Memory B cell (primary cell): ENCODE data around the gene OR4K1.
"Not testable (repeated sequence)": the region's sequence is repeated elsewhere in the genome, so short reads cannot be mapped to it uniquely, and the experiment has no call there.

Experiments
- ATAC-seq: fragments of 150-1000 bp; cut with Tn5 transposase; 2 replicates; pipeline ENCODE4 v1.10.0; 2021; ENCODE audit warnings: low read depth, mild to moderate bottlenecking, moderate library complexity
- DNase-seq, 2 donors: peaks; one replicate each; pipeline ENCODE4 v3.0.0; 2022; ENCODE audit warnings: low spot score in 2 of 2
- H3K27ac Mint-ChIP-seq: one replicate; pipeline ENCODE4 v1.8.0; 2022; ENCODE audit warnings: mild to moderate bottlenecking, moderate library complexity, mixed read lengths
- H3K27me3 Mint-ChIP-seq: one replicate; pipeline ENCODE4 v1.8.0; 2022; ENCODE audit warnings: mixed read lengths
- H3K36me3 Mint-ChIP-seq: one replicate; pipeline ENCODE4 v1.8.0; 2022; ENCODE audit warnings: mild to moderate bottlenecking, mixed read lengths
- H3K4me1 Mint-ChIP-seq: one replicate; pipeline ENCODE4 v1.8.0; 2022; ENCODE audit warnings: mixed read lengths
- H3K4me3 Mint-ChIP-seq: one replicate; pipeline ENCODE4 v1.8.0; 2022; ENCODE audit warnings: mild to moderate bottlenecking, moderate library complexity, mixed read lengths
- H3K9me3 Mint-ChIP-seq: one replicate; pipeline ENCODE4 v1.8.0; 2022; ENCODE audit warnings: mixed read lengths

OR4K1 gene, protein sequence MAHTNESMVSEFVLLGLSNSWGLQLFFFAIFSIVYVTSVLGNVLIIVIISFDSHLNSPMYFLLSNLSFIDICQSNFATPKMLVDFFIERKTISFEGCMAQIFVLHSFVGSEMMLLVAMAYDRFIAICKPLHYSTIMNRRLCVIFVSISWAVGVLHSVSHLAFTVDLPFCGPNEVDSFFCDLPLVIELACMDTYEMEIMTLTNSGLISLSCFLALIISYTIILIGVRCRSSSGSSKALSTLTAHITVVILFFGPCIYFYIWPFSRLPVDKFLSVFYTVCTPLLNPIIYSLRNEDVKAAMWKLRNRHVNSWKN

DNA sequence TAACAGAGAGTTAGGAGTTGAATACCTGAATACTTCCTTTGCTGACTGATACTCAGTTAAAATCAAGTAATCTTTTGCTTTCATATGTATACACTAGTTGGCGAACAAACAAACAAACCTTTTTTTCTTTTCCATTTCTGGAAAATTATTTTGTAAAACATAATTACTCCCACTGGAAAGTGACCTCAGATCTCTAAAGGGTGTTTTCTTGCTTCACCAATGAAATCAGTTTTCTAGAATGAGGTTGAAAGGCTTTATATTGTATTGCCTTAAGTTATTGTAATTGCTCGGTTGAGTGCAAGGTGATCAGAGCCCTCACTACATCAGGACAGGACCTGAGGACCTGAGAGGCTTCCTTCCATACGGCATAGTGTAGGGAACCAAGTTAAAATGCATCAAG, at the start of gene OR4K1:
Gene OR4K1, plus strand, starts transcription at position 301 of the 400 bp plus-strand sequence. CDS start 4,750 bp downstream, outside the sequence.
- no peak within 1 kb of the TSS for H3K4me3 Mint-ChIP-seq
- no peaks in the 10 kb centered on the region for H3K36me3 Mint-ChIP-seq
- H3K9me3 Mint-ChIP-seq = peaks cover 1% of the 10 kb centered on the region
- DNase-seq = no peak
- no peaks in the 10 kb centered on the region for H3K4me1 Mint-ChIP-seq
- ATAC-seq = no peak
- H3K27ac Mint-ChIP-seq = no peak within 1 kb of the TSS
- H3K27me3 Mint-ChIP-seq = no peaks in the 10 kb centered on the region

DNA sequence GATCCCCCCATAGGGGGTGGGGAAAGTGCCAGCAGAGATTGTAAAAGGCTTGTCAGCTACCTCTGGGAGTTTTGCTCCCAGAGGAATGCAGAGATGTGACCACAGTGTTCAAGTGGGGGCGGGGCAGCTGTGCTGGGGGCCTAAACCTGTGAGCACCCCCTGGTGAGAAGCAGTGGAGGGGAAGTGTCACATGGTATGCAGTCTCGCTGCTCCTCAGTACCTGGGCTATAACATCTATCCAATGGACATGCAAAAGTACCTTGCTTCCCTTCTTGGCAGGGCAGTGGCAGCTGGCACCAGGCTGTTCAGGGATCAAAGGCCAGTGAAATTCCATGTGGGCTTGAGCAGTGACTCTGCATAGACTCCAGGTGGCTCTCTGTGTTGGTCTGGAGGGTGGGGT, 35.4 kb upstream of the OR4K1 start:
- ATAC-seq = no peak

DNA sequence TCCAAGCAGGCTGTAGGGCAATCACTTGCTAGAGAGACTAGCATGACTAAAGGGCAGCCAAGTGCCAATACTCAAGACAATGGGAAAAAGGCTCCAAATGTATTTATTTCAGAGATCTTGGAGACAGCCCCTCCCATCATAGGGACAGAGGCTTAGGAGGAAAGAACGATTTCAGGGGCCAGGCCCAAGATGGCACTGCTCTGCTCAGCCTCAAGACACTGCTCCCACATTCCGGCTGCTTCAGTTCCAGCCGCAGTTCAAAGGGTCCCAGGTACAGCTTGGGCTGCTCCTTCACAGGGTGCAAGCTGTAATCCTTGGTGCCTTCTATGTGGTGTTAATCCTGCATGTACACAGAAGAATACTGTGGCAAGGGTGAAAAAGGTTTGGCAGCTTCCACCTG, 29.7 kb upstream of the OR4K1 start:
- H3K36me3 Mint-ChIP-seq = no peaks in the 10 kb centered on the region
- H3K4me1 Mint-ChIP-seq = no peaks in the 10 kb centered on the region
- no peak overlapping the region for H3K27ac Mint-ChIP-seq
- H3K4me3 Mint-ChIP-seq = no peak overlapping the region
- no peaks in the 10 kb centered on the region for H3K27me3 Mint-ChIP-seq
- ATAC-seq (no peak), DNase-seq (no peak)
- H3K9me3 Mint-ChIP-seq = peaks cover 7% of the 10 kb centered on the region

More for the DNA sequence above, 35.4 kb upstream of the OR4K1 start:
- H3K4me3 Mint-ChIP-seq = no peak overlapping the region
- no peaks in the 10 kb centered on the region for H3K4me1 Mint-ChIP-seq
- no peaks in the 10 kb centered on the region for H3K27me3 Mint-ChIP-seq
- no peaks in the 10 kb centered on the region for H3K36me3 Mint-ChIP-seq
- peaks cover 9% of the 10 kb centered on the region for H3K9me3 Mint-ChIP-seq
- DNase-seq = no peak
- no peak overlapping the region for H3K27ac Mint-ChIP-seq

DNA sequence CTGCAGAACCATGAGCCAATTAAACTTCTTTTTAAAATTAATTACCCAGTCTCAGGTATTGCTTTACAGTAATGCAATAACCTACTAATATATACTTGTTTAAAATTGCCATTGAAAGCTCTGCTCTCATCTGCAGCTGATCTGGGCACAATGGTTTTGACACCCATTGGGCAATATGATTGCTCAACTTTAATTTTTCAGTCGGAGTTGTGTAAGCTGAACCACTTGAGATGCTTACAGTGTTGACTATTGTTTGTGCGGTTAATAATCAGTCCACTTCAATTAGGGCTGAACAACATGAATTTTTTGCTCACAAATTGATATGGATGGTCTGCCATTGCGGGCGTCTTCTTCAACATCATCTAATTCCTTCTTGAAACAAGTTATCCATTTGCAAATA, 28.3 kb upstream of the OR4K1 start:
- Mint-ChIP-seq H3K36me3 (no peaks in the 10 kb centered on the region), H3K27ac (no peak overlapping the region), H3K4me1 (no peaks in the 10 kb centered on the region), H3K4me3 (no peak overlapping the region), H3K9me3 (peaks cover 2% of the 10 kb centered on the region), H3K27me3 (no peaks in the 10 kb centered on the region)
- DNase-seq = no peak
- ATAC-seq = no peak

DNA sequence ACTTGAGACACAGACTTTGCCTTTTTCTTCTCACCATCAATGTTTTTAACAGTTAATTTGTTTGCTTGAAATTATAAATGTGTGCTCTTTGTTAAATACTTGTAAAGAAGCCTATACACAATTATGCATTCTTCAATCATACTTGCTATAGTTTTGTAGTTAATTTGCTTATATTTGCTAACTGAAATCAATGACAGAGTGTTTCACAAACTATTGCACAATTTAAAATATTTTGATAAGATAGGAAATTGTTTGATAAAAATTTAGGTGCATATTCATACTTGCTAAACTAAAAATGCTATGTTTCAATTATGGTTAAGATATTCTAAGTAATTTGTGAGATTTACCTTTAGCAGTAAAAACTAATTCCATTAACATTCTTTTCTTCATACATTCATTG, 24.1 kb upstream of the OR4K1 start:
- no peak overlapping the region for H3K27ac Mint-ChIP-seq
- no peak for DNase-seq
- no peaks in the 10 kb centered on the region for H3K36me3 Mint-ChIP-seq
- H3K4me1 Mint-ChIP-seq = no peaks in the 10 kb centered on the region
- no peaks in the 10 kb centered on the region for H3K27me3 Mint-ChIP-seq
- H3K4me3 Mint-ChIP-seq = no peak overlapping the region
- ATAC-seq = no peak
- H3K9me3 Mint-ChIP-seq = no peaks in the 10 kb centered on the region

DNA sequence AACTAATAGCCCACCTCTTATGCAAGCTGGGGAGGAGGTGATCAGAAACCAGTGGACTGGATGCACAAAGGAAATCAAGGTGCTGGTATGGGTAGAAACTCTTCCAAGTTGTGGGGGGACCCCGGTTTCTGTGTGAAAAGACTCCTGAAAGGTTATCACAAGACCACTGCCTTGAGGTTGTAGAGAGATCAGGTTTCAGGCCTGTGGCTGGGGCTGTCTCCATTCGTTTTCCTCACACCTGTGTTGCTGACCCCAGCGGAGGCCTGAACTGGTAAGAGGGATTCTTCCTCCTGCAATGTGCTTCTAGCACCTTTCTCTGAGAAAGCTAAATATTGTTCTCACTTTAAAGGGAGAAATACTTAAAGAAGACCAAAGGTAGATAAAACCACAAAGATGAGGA, 19.6 kb upstream of the OR4K1 start:
- H3K36me3 Mint-ChIP-seq = no peaks in the 10 kb centered on the region
- DNase-seq (no peak), ATAC-seq (no peak)
- no peak overlapping the region for H3K27ac Mint-ChIP-seq
- H3K4me3 Mint-ChIP-seq = no peak overlapping the region
- H3K4me1 Mint-ChIP-seq = no peaks in the 10 kb centered on the region
- no peaks in the 10 kb centered on the region for H3K27me3 Mint-ChIP-seq
- H3K9me3 Mint-ChIP-seq = no peaks in the 10 kb centered on the region

DNA sequence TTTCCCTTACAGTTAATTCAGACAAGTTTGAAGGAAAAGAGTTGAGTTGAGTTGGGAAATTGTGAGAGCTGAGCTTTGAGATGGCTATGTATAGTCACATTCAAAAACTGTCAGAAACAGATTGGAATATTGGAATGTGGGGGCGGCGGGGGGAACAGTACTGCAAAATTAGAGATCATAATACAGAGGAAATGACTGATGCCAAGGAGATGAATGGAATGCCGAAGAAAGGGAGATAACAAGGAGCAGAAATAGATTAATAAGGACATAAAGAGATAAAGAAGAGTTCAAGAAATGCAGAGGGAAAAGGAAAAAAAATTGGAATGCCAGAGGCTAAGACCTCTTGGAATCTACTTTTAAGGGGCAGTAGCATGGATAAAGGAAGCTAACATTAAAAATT, 13.5 kb upstream of the OR4K1 start:
- Mint-ChIP-seq H3K9me3 (no peaks in the 10 kb centered on the region), H3K27ac (no peak overlapping the region), H3K27me3 (no peaks in the 10 kb centered on the region), H3K4me3 (no peak overlapping the region), H3K4me1 (no peaks in the 10 kb centered on the region), H3K36me3 (no peaks in the 10 kb centered on the region)
- DNase-seq = no peak
- ATAC-seq = no peak

DNA sequence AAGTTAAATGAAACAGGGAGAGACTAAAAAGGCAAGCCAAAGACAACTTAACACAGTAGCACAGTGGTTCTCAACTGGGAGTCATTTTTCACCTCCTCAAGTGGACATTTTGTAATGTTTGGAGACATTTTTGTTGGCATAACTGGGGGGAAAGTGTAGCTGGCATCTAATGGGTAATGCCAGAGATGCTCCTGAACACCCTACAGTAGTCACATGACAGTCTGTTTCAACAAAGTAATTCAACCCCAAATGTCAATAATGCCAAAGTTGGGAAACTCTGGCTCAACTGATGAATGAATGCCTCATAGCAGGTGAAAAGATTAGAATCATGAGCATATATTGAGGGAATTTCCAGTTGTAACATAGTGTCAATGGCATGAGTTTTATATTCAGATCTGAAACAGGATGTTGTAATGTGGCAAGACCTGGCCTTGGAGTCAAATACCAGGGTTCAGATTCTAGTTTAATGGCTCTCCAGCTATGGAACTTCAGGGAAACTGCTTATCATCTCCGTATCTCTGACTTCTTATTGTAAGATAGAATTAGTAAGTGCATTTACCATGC, 12.7 kb upstream of the OR4K1 start:
- Mint-ChIP-seq H3K4me1 (no peaks in the 10 kb centered on the region), H3K27ac (no peak overlapping the region), H3K36me3 (no peaks in the 10 kb centered on the region), H3K4me3 (no peak overlapping the region), H3K9me3 (no peaks in the 10 kb centered on the region), H3K27me3 (no peaks in the 10 kb centered on the region)
- DNase-seq (no peak), ATAC-seq (no peak)

DNA sequence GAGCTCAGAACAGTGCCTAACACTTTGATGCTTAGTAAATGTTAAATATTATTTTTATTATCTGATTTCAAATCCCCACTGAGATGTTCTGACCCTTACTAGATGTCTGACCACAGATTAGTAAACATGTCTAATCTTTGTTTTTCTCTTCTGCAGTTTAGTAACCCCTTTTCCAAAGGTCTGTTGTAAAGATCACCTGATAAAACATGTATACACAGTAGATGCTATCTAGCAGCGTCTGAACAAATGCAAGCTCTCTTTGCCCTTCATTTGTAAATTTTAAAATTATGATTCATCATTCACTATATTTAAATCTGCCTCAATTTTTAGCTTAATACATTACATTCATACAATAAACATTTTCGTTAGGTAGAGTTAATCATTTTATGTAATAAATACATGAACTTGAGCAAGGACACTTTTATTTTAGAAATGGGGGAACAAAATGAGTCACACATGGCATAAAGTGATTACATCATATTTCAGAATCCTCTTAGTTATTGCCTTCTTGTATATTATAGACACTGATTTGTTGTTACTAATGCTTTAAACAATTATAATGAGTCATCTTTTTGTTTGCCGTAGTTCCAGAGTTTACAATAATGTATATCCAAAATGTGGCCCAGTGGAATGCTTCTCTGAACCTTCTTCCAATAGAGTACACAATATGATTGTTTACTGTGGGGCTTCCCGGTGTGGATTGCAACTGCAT, 12.0 kb upstream of the OR4K1 start:
- Mint-ChIP-seq H3K4me1 (no peaks in the 10 kb centered on the region), H3K27ac (no peak overlapping the region), H3K27me3 (no peaks in the 10 kb centered on the region), H3K4me3 (no peak overlapping the region), H3K36me3 (no peaks in the 10 kb centered on the region), H3K9me3 (no peaks in the 10 kb centered on the region)
- ATAC-seq = no peak
- no peak for DNase-seq

DNA sequence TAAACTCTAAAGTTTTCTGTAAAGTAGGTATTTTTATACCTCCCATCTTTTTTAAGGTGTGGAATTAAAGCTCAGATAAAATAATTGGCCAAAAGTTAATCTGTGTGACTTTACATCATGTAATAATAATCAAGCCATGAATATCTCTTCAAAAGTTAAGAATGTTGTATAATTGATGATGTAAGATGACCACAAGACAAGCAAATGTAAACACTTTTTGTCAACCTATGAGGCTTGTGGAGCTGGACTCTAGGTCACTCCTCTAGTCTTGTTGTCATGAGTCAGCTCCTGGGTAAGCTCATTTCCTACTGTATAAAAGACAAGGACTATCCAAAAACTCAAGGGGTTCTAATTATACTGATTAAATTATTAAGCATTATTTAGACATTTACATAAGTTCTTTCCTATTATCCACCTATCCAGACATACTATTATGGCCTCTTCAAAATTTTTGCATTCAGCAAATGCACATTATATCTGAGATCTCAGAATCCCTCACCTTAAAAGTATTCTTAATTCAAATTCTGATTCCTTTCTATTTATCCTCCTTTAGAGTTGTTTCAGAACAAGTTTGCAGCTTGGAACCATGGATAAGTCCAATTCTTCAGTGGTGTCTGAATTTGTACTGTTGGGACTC, 10.6 kb upstream of the OR4K1 start, which contains the start of gene OR4K5:
Gene OR4K5, plus strand, starts transcription at position 587 of the 637 bp plus-strand sequence. Its CDS starts 0 bp downstream, at position 587.
- H3K4me1 Mint-ChIP-seq = no peaks in the 10 kb centered on the region

DNA sequence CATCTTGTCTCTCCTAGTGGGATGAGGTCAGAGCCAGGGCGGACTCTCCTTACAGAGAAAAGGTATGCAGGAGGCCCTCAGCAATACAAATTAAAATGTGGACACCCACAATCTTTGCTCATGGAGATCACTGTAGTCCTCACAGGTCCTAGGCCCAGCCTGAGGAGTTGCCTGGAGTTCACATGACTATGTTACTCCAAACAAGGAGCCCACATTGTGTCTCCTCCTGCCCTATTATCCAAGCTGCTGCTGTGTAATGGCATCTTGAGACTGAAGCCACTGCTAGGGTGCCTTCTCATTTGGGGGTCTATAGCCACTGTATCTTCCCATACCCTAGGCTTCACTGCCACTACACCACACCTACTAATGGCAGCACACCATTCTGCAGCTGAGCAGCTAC, 11.0 kb downstream of the OR4K1 start:
- Mint-ChIP-seq H3K4me1 (no peaks in the 10 kb centered on the region), H3K27ac (no peak overlapping the region), H3K27me3 (no peaks in the 10 kb centered on the region), H3K4me3 (no peak overlapping the region), H3K36me3 (no peaks in the 10 kb centered on the region), H3K9me3 (no peaks in the 10 kb centered on the region)
- no peak for ATAC-seq
- no peak for DNase-seq

More for the DNA sequence above, 10.6 kb upstream of the OR4K1 start, which contains the start of gene OR4K5:
- Mint-ChIP-seq H3K4me3 (no peak within 1 kb of the TSS), H3K9me3 (no peaks in the 10 kb centered on the region), H3K27me3 (no peaks in the 10 kb centered on the region), H3K36me3 (no peaks in the 10 kb centered on the region), H3K27ac (no peak within 1 kb of the TSS)
- DNase-seq = no peak
- no peak for ATAC-seq

DNA sequence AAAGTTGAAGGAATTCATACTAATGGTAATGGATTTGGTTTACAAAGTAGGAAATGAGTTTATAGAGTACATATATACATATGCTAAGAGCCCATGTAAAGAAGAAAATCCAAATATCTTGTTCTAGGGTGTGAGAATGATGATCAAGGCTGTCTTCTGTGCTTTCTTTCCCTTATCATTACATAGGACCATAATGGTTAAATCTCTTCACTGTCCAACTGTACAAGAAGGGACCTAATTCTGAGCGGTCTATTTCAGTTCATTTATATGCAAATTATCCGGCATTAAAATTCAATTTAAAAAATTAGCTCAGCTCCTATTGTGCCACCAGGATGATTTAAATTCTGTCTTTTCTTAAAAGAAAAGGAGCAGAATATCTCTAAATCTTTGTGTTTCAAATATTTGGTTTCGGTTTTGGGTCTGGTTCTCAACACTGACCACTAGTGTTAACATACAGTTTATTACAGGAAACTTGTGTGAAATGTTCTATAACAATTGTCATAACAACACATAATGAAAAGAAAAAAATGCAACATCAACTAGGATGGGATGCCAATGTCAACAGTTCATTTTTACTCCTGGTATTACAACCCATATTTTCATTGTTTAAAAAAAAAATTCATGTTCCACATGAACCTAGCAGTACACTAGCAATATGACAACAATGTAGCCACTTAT, 16.8 kb downstream of the OR4K1 start:
- DNase-seq (no peak), ATAC-seq (no peak)
- H3K9me3 Mint-ChIP-seq = peaks cover 1% of the 10 kb centered on the region
- no peaks in the 10 kb centered on the region for H3K4me1 Mint-ChIP-seq
- H3K27ac Mint-ChIP-seq = no peak overlapping the region
- no peaks in the 10 kb centered on the region for H3K36me3 Mint-ChIP-seq
- no peaks in the 10 kb centered on the region for H3K27me3 Mint-ChIP-seq
- H3K4me3 Mint-ChIP-seq = no peak overlapping the region

DNA sequence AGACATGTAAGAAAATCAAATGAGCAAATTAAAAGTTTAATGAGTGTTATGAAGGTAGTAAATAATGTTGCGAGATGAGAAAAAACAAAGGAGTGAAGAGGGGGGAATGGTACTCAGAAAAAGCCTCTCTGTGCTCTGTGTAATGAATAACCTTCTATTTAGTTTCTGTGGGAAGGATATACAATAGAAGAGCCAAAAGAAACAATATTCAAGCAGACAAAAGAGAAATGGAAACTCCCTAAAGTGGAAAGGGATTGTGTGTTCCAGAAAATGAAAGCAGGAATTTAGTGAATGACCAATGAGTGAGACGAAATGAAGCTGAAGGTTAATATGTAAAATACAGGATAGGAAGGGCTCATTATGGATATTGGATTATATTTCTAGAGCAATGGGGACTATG, 18.5 kb downstream of the OR4K1 start:
- no peaks in the 10 kb centered on the region for H3K36me3 Mint-ChIP-seq
- no peak overlapping the region for H3K27ac Mint-ChIP-seq
- peaks cover 1% of the 10 kb centered on the region for H3K9me3 Mint-ChIP-seq
- ATAC-seq (no peak), DNase-seq (no peak)
- no peaks in the 10 kb centered on the region for H3K27me3 Mint-ChIP-seq
- no peak overlapping the region for H3K4me3 Mint-ChIP-seq
- H3K4me1 Mint-ChIP-seq = no peaks in the 10 kb centered on the region

DNA sequence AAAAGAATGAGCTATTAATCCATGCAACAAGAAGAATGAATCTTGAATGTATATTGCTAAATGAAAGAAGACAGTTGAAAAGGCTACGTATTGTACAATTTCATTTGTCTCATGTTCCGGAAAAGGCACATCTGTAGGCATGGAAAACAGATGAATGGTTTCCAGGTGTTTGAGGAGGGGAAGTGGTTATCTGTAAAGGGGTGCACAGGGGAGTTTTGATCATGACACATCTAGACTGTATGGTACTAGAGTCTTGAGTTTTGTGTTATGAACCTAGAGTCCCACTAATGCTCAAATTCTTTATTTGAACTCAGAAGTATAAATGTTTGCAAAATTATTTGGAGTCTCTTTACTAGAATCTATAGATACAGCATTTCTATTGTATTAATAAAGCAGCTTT, 39.0 kb downstream of the OR4K1 start:
- not testable (repeated sequence) for H3K27ac Mint-ChIP-seq, H3K36me3 Mint-ChIP-seq, DNase-seq, ATAC-seq, H3K27me3 Mint-ChIP-seq, H3K9me3 Mint-ChIP-seq, H3K4me3 Mint-ChIP-seq, H3K4me1 Mint-ChIP-seq
